Measurements from ENCODE around the gene C3AR1.
"Not testable (repeated sequence)": the region's sequence is repeated elsewhere in the genome, so short reads cannot be mapped to it uniquely, and the experiment has no call there.

C3AR1 gene

GRCh38 chr12:8028267-8028666 is 37.9 kb downstream of the C3AR1 start:
- no peak for DNase-seq (ENCODE audit: low read depth in 3 of 3)

- DNase-seq (ENCODE audit: low read depth in 3 of 3), result no peak
Measured at GRCh38 chr12:8027856-8028255, 38.3 kb downstream of the C3AR1 start.

GRCh38 chr12:8026291-8026900 is 39.8 kb downstream of the C3AR1 start:
- DNase-seq (ENCODE audit: low read depth in 3 of 3), result peak; percentile 76 to 92 (median 92)

- DNase-seq (ENCODE audit: low read depth in 3 of 3), result no peak
Measured at GRCh38 chr12:8018666-8019581, 47.2 kb downstream of the C3AR1 start.

GRCh38 chr12:8018213-8018612 is 47.9 kb downstream of the C3AR1 start:
- not testable (repeated sequence) for DNase-seq (ENCODE audit: low read depth in 3 of 3)

GRCh38 chr12:8014836-8015235 is 51.3 kb downstream of the C3AR1 start:
- DNase-seq (ENCODE audit: low read depth in 3 of 3), result no peak

- no peak for DNase-seq (ENCODE audit: low read depth in 3 of 3)
Measured at GRCh38 chr12:8012651-8013309, 53.4 kb downstream of the C3AR1 start.

DNA sequence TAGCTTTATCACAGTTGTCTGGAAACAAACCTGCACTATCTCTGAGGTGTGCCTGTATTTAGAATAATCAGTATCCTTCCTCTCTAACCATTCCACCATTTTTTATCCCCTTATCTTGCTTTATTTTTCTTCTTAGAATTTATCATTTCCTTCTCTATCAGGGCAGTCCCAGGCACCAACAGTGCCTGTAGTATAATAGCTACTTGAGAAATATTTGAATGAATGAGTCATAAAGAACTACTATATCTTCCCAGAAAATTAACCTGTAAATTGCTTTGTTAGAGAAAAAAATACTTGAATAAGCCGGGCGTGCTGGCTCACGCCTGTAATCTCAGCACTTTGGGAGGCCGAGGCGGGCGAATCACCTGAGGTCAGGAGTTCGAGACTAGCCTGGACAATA is 54.8 kb downstream of the C3AR1 start:
- no peak for DNase-seq (ENCODE audit: low read depth in 3 of 3)

All from stimulated activated CD4-positive, alpha-beta T cell treated with anti-CD3 and anti-CD28 coated beads, TNF-alpha, amount 100 ng/mL, for 4 hours (primary cell).